Measurements from ENCODE around the gene DGKH.
"Not testable (repeated sequence)": the region's sequence is repeated elsewhere in the genome, so short reads cannot be mapped to it uniquely, and the experiment has no call there.

The DGKH gene

GRCh38 chr13:42108217-42108616 is 59.8 kb downstream of the DGKH start:
- in situ Hi-C loops (cut with HindIII; ENCODE audit: low sequenced_read_pairs), result loop anchor here (25.0 kb wide), 1 partner anchor 746 kb away; no protein-coding TSS in a partner anchor

- in situ Hi-C loops (cut with HindIII; ENCODE audit: low sequenced_read_pairs), result loop anchor here (25.0 kb wide), 1 partner anchor 748 kb away; no protein-coding TSS in a partner anchor
Observed at GRCh38 chr13:42109957-42110356, 61.5 kb downstream of the DGKH start.

GRCh38 chr13:42110410-42111155 is 62.1 kb downstream of the DGKH start:
- in situ Hi-C loops (cut with HindIII; ENCODE audit: low sequenced_read_pairs), result loop anchor here (25.0 kb wide), 1 partner anchor 748 kb away; no protein-coding TSS in a partner anchor

- in situ Hi-C loops (cut with HindIII; ENCODE audit: low sequenced_read_pairs), result loop anchor here (25.0 kb wide), 1 partner anchor 751 kb away; no protein-coding TSS in a partner anchor
Observed at GRCh38 chr13:42112864-42113263, 64.4 kb downstream of the DGKH start.

GRCh38 chr13:42113478-42113877 is 65.0 kb downstream of the DGKH start:
- in situ Hi-C loops (cut with HindIII; ENCODE audit: low sequenced_read_pairs), result loop anchor here (25.0 kb wide), 1 partner anchor 751 kb away; no protein-coding TSS in a partner anchor

GRCh38 chr13:42114278-42114677 is 65.8 kb downstream of the DGKH start:
- in situ Hi-C loops (cut with HindIII; ENCODE audit: low sequenced_read_pairs), result loop anchor here (25.0 kb wide), 1 partner anchor 752 kb away; no protein-coding TSS in a partner anchor

GRCh38 chr13:42114912-42115311 is 66.5 kb downstream of the DGKH start:
- in situ Hi-C loops (cut with HindIII; ENCODE audit: low sequenced_read_pairs), result loop anchor here (25.0 kb wide), 1 partner anchor 753 kb away; no protein-coding TSS in a partner anchor

- in situ Hi-C loops (cut with HindIII; ENCODE audit: low sequenced_read_pairs), result loop anchor here (25.0 kb wide), 1 partner anchor 754 kb away; no protein-coding TSS in a partner anchor
Observed at GRCh38 chr13:42116225-42116624, 67.8 kb downstream of the DGKH start.

GRCh38 chr13:42119041-42119440 is 70.6 kb downstream of the DGKH start:
- in situ Hi-C loops (cut with HindIII; ENCODE audit: low sequenced_read_pairs), result loop anchor here (25.0 kb wide), 1 partner anchor 757 kb away; no protein-coding TSS in a partner anchor

GRCh38 chr13:42119875-42120274 is 71.4 kb downstream of the DGKH start:
- in situ Hi-C loops (cut with HindIII; ENCODE audit: low sequenced_read_pairs), result loop anchor here (25.0 kb wide), 1 partner anchor 758 kb away; no protein-coding TSS in a partner anchor

GRCh38 chr13:42123600-42123999 is 75.2 kb downstream of the DGKH start:
- in situ Hi-C loops (cut with HindIII; ENCODE audit: low sequenced_read_pairs), result loop anchor here (25.0 kb wide), 1 partner anchor 761 kb away; no protein-coding TSS in a partner anchor

GRCh38 chr13:42125046-42125445 is 76.6 kb downstream of the DGKH start:
- in situ Hi-C loops (cut with HindIII; ENCODE audit: low sequenced_read_pairs), result no loop called here

- in situ Hi-C loops (cut with HindIII; ENCODE audit: low sequenced_read_pairs), result no loop called here
Observed at GRCh38 chr13:42127047-42127446, 78.6 kb downstream of the DGKH start.

GRCh38 chr13:42129033-42129432 is 80.6 kb downstream of the DGKH start:
- in situ Hi-C loops (cut with HindIII; ENCODE audit: low sequenced_read_pairs), result no loop called here

GRCh38 chr13:42136518-42136917 is 88.1 kb downstream of the DGKH start:
- in situ Hi-C loops (cut with HindIII; ENCODE audit: low sequenced_read_pairs), result loop anchor here (10.0 kb wide), 1 partner anchor 58 kb away; no protein-coding TSS in a partner anchor

GRCh38 chr13:42137856-42138537 is 89.5 kb downstream of the DGKH start:
- in situ Hi-C loops (cut with HindIII; ENCODE audit: low sequenced_read_pairs), result loop anchor here (10.0 kb wide), 1 partner anchor 57 kb away; no protein-coding TSS in a partner anchor

- in situ Hi-C loops (cut with HindIII; ENCODE audit: low sequenced_read_pairs), result no loop called here
Observed at GRCh38 chr13:42140494-42140893, 92.0 kb downstream of the DGKH start.

GRCh38 chr13:42141052-42141451 is 92.6 kb downstream of the DGKH start:
- in situ Hi-C loops (cut with HindIII; ENCODE audit: low sequenced_read_pairs), result not testable (repeated sequence)

GRCh38 chr13:42146359-42146758 is 97.9 kb downstream of the DGKH start:
- in situ Hi-C loops (cut with HindIII; ENCODE audit: low sequenced_read_pairs), result no loop called here

GRCh38 chr13:42148538-42148937 is 100.1 kb downstream of the DGKH start:
- in situ Hi-C loops (cut with HindIII; ENCODE audit: low sequenced_read_pairs), result no loop called here

- in situ Hi-C loops (cut with HindIII; ENCODE audit: low sequenced_read_pairs), result no loop called here
Observed at GRCh38 chr13:42149136-42149535, 100.7 kb downstream of the DGKH start.
